GM18873 (cell line): ENCODE results near the gene THSD4.

Source experiments
- ATAC-seq: cut with Tn5 transposase; IDR thresholded peaks from one replicate; pipeline ENCODE4 v1.9.1; 2021; ENCODE audit warnings: mild to moderate bottlenecking, moderate library complexity, moderate number of reproducible peaks; ENCODE audit not compliant: unreplicated experiment, low FRiP score

THSD4 gene

DNA sequence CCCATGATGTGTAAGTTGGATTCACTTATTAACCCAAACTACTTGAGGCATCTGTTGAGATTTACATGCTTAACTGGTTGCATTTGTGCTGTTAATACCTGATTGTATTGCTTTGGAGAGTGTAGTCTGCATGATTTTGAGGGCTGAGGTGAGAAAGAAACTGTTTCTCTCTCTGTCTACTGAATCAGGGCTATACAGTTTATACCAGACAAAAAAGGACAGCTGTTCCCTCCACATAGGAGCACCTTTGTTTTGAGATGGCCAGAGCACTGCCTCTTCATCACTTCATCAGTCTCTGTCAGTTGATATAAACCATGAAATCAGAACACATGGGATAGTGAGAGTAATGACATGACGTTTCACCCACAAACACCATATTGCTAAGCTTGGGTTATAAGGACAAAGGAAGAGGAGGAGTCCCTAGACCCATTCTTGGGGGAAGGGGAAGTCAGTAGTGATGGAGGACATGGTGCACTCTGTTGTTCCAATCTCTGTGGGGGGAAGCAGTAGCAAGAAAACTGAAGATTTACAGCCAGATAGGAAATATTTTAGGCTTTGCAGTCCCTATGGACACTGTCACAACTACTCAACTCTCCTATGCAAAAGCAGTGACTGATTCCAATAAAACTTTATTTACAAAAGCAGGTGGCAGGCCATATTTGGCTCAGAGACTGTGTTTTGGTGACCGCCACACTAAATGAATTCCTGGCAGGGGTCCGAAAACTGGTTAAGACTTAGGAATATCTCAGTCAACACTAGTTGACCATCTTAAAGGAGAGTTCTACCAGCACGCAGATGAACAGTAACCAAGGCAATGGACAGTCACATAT is 571.2 kb downstream of the THSD4 start:
- ATAC-seq: no peak

DNA sequence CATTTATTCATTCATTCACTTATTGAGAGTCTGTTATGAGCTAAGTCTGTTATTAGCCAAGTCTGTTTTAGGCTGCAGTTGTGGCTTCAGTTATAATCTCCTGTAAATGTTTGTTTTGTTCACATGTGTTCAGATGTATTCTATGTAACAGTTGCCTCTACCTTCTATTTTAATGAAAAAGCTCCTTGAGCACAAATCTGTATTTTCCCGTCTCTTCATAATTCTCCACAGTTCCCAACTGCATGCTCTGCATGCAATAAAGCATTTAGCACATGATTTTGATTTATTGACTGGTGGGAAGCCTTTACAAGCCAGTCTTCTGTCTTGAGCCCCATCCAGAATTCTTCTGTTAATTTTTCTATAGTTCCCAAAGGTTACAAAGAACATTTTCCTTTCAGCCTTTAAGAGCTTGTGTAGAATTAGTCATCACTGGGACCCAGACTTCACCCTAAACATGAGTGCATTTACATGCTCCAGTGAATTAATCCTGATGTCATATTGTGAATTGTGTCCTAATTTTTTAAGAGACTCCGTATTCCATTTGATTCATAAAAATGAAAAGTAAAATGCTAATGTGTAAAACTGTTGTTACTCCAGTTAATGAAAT is 572.7 kb downstream of the THSD4 start:
- ATAC-seq: no peak

DNA sequence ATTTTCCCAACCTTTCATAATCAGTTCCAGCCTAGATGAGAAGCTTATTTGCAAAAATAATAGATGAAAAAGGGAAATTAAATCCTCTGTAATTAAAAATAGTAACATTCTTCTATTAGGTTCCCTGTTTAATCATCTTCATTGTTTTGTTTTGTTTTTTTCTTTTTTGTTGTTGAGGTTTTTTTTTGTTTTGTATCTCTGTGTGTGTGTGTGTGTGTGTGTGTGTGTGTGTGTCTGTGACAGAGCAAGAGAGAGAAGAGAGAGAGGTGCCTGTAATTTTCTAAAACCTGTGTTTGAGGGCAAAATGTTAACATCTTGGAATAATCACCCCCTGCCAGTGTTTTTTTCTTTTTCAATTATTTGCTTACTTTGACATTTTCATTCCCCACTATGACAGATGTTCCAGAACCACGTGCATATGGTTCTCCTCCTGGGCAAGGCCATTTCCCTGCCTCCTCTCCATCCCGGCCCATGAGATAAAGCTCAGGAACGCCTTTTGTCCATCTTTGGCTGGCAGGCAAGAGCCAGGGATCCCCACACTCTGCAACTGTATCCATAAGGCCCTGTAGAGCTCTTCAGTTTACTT is 573.3 kb downstream of the THSD4 start:
- ATAC-seq: no peak

DNA sequence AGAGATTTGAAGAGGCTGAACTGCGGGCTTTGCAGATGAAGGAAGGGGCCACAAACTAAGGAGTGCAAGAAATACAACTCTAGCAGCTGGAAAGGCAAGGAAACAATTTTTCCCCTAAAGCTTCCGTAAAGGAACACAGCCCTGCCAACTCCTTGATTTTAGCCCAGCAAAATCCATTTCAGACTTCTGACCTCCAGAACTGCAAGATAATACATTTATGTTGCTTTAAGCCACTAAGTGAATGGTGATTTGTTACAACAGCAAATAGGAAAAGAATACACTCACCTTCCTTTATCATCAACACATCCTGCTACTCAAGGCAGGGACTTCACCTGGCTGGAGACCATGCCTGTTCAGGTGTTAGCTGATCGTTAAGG is 575.8 kb downstream of the THSD4 start:
- ATAC-seq: no peak

DNA sequence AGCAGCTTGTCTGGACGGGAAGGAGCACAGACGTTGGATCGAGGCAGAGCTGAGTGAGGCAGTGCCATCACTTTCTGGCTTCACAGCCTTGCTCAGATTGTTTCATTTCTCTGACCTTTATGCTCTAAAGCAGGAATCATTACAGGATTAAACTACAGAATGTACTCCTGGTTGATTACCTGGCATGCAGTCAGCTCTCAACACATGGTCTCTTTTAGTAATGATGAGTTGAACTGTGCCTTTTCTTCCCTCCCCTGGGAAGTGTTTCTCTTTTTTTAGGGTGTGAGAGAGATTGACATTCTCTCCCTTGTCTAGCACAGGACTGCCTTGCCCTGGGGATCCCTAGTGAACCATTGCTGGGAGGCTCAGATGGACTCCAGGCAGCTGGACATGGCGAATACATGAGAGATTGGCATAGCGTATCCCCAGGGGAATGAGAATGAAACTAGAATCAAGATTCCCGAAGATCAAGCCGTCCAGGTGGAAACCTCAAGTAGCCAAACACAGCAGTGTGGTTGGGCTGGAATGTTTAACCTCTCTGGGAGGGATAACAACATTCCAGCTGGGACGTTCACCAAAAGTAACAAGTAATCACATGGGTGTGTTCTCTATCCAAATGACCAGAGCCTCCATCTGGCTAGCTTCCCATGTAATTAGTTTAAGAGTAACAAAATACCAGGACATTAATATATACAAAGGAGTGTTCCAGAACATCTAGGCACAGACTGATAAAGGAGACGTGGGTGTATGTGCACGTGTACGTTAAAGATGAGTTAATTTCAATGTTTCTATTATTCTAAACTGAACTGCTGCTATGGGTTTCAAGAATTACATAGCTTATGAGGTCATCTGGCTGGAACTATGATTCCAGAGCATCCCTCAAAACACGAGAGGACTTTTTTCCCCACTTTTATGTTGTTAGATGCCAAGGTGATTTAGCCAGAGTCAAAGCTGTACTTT is 576.5 kb downstream of the THSD4 start:
- ATAC-seq: no peak

DNA sequence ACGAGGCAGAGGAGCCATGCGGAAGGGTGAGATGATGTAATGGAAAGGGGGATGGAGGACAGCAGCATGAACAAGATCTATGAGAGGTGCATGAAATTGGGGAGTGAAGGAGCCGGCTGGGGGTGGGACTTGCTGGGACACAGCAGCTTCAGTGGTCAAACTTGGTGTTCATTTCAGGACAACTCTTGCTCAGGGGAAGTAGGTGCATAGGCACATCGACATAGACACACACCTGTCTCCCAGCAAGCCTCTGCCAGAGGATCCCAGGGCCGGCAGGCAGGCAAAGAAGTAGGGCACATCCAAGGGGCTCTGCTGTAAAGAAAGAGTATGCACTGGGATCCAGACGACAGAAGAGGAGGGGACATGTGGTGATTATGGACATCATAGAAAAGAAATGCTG is 582.0 kb downstream of the THSD4 start:
- ATAC-seq: no peak

DNA sequence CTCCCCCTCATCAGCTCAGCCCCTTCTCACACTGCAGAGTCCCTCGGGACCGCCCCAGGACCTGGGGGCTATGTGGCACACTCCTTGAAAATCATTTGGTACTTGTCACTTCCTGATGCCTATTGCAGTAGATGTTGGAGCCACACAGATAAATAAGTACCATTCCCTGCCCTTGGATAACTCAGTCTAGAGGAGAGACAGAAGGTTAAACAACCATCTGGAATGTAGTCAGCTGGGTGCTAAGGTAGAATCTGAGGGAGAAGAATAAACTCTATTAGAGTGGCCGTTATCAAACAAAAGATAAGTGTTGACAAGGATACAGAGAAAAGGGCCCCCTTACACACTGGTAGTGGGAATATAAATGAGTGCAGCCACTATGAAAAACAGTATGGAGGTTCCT is 582.8 kb downstream of the THSD4 start:
- no peak for ATAC-seq

DNA sequence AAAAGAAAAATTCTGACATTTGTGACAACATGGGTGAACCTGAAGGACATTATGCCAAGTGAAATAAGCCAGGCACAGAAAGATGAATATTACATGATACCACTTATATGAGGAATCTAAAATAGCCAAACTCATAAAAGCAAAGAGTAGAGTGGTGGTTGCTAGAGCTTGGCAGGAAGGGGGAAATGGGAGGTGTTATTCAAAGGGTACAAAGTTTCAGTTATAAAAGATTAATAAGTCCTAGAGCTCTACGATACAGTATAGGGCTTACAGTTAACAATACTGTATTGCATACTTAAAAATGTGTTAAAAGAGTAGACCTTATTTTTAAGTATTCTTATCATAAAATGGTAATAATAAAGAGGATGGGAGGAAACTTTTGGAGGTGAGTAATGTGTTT is 583.5 kb downstream of the THSD4 start:
- ATAC-seq: no peak

DNA sequence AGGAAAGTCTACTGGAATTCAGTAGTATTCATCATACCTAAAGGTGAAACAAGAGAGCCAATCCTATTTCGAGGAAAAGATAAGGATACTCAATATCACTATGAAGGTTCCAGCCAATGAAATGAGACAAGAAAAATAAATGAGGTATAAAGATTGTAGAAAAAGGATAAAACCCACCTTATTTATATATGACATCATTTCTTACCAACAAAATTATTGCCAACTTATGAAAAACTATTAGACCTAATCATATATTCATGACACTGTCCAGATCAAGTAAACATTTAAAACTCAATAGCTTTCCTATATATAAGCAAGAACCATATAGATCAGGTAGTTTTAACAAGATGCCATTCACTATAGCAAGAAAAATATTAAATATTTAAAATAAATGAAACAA is 584.7 kb downstream of the THSD4 start:
- no peak for ATAC-seq

DNA sequence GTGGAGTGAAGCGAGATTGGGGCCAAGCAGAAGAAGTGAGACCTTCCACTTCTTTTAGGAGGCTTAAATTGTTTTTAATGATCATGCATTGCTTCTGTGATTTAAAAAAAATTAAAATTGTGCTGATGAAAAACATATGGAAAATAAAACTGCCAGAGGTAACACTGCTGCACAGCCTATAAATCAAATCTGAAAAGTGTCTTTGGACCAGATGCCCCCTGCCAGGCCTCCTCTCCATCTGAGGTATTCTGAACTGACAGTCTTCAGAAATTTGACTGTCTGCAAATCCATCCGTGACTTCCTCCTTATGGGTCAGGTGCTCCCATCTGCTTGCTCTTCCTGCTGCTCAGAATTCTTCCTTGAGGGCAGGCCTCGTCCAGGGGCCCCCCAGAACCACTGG is 586.5 kb downstream of the THSD4 start:
- ATAC-seq: no peak

DNA sequence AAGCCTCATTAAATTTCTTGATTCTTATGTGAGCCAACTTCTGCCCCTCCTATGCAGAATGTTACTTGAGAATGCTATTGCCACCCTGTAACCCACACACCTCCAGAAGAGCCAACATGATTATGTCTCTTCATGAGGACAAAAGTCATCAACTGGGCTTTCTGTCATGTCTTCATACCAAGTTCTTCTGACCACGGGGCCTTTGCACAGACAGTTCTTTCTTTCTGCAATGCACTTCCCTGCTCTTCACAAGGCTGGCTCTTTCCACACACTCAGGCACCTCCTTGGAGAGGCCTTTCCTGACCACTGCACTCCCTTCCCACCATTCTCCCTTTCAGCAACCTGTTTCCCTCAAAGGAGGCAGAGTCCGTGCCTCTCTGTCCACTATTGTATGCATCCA is 587.2 kb downstream of the THSD4 start:
- no peak for ATAC-seq

DNA sequence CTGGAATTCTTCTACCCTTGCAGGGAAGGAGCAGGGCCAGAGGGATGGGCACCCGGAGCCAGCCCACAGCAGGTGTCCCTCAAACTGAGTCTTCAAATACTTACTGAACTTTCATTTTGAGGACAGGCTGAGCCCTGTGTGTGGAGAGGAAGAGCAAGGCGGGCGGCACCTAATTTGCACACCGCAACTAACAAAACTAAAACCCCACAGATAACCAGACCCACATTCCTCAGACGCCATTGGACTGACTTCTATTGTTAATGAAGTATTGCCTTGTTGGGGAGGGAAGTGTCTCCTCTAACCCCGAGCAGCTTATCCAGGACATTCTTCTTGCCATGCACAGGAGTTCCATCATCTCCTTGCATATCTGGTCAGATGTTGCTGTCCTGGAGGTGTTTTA is 589.9 kb downstream of the THSD4 start:
- no peak for ATAC-seq

DNA sequence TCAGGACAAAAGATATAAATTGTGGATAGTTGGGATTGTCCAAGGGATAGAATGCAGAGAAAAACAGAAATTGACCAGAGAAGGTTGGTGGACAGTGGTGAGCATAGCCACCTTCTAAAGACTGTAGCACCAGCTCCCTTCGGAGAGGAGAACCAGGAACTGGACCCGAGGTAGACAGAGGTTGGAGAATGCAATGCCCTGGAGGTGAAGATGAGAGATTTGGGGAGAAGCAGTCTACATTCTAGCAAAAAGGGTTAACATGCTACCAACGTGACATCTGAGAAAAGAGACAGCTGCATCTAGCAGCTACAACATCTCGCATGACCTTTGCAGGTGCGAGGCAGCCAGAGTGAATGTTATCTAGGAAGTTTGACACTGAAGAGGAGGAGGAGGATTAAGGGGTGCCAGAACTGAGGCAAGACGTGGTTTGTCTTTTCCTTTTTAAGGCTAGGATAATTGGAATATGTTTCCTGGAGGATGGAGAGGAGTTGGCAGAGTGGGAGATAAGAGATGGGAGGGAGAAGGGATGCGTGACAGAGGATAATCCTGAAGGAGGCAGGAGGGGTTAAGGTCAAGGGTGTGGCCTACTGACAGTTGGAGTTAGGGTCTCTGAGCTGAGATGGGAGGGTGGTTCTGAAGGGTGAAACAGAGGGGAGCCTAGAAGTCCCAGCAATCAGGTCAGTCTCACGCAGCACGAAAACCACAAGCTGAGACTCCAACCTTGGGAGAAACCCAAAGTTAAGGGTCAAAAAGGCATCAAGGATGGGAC is 591.4 kb downstream of the THSD4 start:
- no peak for ATAC-seq

DNA sequence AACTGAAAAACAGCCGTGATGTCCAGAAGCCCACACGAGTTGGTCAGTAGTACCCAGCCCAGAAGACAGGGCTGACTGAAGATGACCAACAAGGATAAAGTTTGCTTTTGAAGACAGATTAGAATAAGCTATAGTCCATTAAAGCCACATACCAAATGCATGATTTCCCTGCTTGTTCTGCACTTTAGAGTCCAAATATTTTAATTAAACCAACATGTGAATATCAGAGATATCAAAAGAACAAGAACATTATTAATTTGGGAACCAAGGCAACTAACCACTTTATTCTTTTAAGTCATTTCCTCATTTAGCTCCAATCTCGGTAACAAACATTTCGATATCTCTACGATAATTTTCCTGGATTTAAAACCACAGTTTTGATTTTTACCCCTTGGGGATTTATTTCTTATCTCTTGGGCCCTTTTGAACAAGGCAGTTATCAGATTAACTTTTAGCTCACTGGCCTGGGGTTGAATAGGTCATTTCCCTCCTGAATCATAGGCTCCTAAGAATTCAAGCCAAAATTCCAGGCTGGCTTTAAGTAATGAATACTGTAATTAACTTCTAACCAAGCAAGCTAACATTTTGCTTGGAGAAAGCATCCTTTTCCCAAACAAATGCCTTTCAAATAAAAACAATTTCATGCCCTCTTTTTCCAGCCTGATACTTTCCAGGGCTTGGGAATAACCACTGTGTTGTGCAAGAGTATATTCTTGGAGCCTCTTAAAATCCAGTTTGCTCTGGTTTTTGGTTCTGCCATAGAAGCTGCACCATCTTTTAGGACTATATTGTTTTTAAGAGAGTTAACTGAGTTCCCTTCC is 592.2 kb downstream of the THSD4 start:
- ATAC-seq: no peak

DNA sequence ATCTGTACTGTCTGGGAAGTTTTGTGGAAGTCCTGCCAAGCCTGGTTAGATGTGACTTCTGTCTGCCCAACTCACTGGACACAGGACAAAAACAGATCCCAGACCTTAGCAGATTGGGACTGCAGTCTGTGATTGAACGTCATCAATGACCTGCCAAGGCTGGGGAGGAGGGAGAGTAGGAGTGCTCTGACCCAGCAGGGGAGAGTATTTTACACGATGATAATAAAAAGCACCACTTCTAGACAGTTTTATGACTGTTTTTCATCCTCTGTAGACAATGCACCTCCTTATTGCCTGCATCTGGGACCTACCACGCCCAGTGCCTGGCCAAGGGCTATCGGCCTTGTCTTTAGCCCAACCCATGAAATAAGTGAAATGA is 592.8 kb downstream of the THSD4 start:
- no peak for ATAC-seq

DNA sequence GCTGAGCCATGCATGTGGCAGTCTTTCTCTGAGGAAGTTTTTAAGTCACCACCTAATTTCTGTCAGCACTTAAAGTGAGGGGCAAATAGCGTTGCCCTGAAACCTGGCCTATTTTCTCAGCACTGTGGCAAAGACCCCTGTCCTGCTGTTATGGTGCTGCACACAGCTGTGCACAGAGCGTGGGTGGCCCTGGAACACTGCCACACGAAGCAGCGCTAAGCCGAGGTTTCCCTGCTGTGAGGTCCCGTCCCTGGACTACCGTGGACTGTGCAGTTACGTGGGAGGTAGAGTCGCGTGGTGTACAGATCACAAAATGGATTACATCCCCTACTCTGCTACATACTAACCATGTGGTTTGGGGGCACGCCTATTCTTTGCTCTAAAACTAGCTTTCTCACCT is 593.5 kb downstream of the THSD4 start:
- ATAC-seq: no peak

DNA sequence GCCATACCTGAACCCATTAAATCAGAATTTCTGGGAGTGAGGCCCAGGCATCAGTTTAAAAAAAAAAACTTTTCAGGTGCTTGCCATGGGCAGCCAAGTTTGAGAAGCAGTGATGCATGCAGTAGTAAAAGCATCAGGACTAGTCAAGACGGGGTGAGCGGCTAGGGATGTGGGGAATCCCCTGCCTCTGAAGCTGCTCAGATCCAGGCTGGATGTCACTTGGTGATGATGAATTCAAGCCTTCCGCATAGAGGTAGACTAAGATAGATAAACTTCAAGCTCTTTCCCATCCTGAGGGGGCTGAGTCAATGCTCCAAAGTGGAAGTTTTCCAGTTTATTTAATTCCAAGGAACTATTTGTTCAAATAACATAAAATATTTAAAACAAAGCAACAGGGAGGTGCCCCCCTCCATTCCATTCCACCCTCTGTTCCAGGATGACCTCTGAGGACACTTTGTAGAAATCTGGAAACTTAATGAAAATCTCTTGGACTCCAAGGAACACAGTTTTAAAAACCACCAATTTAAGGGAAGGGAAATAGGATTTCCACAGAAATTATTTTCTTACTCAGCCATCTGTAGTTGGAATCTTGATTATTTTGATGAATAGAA is 594.6 kb downstream of the THSD4 start:
- ATAC-seq: no peak

DNA sequence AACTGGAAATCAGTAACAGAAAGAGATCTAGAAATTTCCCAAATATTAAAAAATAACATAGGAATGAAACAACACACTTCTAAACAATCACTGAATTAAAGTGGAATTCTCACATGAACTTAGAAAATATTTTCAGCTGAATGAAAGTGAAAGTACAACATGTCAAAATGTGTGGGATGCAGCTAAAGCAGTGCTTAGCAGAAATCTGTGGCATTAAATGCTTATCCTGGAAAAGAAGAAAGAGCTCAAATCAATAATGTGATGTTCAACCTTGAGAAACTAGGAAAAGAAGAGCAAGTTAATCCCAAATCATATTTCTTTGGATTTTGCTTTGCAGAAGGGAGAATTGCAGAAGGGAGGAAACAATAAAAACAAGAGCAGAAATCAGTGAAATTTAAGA is 596.9 kb downstream of the THSD4 start:
- ATAC-seq: no peak
